ENCODE data around the gene PRICKLE1.

The PRICKLE1 gene

GRCh38 chr12:42446761-42447160 lies 142.8 kb downstream of the PRICKLE1 start:
- DNase-seq, result no peak

DNA sequence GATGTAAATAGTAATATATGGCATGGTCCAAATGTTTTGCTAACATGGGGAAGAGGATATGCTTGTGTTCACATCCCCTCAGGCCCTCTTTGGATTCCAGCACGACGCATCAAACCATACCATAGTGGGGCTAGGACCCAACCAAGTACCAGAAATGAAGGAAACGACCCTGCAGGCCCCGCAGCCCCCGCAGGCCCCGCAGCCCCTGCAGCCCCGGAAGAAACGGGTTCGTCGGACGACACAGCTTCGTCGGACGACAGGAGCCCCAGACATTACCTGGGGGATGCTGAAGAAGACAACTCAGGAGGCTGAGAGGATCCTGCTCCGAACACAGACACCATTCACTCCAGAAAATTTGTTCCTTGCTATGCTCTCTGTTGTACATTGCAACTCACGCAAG lies 143.7 kb downstream of the PRICKLE1 start:
- DNase-seq, result no peak

DNA sequence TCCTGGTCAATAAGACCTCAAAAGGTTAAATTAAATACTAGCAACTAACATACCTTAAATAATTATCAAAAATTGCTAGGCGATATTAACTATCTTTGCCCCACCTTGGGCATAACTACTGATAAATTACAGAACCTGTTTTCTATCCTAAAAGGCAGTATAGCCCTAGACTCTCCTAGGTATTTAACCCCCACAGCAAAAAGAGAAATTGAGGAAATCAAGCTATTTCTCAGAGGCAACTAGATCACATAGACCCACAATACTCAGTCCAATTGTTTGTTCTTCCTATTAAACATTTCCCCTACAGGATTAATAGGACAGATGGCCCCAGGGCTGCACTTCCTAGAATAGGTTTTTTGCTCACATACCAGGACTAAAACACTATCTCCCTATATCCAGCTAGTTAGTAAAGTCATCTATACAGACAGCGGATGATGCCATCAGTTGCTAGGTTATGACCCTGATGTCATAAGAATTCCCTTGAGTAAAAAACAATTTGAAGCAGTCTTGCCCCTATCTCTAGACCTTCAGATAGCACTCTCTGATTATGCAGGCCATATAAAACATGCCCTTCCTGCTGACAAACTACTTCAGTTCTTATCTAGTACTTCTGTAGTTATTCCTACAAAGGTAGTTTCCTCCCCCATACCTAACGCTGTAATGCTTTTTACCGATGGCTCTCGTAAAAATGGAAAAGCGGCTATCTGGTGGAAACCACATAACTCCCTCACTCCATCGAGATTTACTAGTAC lies 145.2 kb downstream of the PRICKLE1 start:
- DNase-seq, result no peak

GRCh38 chr12:42442888-42443287 lies 146.7 kb downstream of the PRICKLE1 start:
- DNase-seq, result no peak

- no peak for DNase-seq
Measured at GRCh38 chr12:42442311-42442759, 147.2 kb downstream of the PRICKLE1 start.

DNA sequence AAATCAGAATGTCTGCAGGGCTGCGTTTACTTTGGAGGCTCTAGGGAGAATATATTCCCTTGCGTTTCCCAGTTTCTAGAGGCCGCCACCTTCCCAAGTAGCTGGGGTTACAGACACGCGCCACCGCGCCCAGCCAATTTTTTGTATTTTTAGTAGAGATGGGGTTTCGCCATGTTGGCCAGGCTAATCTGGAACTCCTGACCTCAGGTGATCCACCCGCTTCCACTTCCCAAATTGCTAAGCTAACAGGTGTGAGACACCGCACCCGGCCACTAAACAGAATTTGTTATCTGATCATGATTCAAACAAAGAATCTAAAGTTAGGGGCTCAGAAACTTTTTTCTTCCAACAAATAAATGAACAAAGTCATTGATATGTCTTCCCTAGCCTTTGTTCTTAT lies 148.9 kb downstream of the PRICKLE1 start:
- no peak for DNase-seq

DNA sequence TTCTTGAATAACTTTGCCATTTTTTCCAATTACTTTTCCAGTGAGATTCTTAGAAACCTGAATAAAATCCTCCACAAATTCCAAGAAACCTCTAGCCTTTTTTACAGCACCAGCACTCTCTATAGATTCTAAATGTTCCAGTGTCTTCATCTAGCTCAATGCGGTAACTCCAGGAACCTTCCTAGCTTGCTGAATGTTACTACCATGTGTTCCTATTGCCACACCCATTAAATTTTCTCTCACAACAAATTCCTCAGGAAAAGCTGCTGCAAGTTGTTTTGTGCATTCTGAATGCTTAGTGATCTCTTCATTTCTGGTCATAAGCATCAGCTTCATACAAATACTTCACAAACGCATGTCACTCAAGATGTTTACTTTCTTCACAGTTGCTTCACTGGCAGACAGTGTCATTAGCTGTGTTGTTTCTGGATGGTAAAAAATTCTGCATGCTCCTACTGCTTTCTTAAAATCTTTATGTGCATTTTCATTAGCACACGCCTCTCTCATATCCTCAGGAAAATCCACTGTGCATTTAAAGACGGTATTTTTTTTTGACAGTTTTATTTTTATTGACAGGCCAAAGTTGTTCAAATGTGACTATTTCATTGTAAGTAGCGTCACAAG lies 156.9 kb downstream of the PRICKLE1 start:
- DNase-seq, result no peak

GRCh38 chr12:42428850-42429249 lies 160.7 kb downstream of the PRICKLE1 start:
- DNase-seq, result no peak

DNA sequence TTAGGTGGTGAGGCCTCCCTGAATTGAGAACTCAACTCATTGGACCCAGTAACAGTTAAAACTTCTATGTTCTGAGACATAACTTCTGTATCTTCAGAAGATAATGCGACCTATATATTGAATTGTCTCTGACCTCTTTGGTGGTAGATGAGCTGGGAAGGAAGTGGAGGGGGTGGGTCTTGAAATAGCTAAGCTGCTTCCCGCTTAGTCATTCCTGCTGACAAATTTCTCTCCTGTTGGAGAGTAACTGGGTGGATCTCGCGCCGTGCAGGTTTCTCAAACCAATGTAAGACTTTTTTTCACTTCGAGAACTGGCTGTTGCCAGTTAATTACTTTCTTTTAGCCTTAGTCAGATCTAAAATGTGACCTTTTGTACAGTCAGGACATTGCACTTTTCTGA lies 162.8 kb downstream of the PRICKLE1 start:
- no peak for DNase-seq

- DNase-seq, result no peak
Measured at GRCh38 chr12:42422785-42423184, 166.8 kb downstream of the PRICKLE1 start.

DNA sequence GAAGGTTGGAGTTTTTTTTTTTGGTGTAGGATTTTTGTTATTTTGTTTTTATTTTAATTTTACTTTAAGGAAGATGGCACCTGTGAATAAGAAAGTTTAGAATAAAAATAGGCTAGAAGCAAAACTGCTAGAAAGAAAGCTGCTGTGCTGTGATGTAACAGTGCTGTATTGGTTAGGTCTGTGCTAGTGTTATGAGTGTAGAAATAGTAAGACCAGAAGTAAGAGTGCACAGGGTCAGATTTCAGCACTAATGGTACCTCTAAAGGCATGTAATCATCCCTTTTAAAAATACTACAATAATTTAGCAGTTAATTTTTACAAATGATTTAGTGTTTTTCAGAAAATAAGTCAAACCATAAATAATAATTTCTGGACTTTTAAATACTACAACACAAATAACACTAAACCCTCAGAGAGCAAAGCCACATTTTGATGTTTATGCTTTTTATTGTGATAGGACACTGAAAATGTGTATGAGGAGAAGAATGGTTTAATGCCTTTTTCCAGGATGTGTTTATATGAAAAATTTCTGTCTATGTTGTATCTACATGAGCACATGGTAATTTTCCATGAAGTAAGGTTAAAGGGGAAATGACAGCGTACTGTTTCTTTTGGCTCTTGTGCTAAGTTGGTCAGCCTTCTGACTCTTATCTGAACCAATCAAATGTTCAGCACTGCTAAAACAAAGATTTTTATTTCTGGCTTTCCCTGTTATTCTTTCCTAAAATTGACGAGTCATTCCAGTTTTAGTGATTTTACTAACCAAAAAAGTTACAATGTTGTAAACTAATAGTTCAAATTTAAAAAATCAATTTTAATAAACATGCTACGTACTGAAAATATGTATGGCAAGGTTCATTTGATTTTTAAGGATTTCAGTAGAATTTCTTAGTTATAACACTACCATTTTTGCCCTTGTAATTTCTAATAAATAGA lies 167.4 kb downstream of the PRICKLE1 start:
- DNase-seq, result no peak

DNA sequence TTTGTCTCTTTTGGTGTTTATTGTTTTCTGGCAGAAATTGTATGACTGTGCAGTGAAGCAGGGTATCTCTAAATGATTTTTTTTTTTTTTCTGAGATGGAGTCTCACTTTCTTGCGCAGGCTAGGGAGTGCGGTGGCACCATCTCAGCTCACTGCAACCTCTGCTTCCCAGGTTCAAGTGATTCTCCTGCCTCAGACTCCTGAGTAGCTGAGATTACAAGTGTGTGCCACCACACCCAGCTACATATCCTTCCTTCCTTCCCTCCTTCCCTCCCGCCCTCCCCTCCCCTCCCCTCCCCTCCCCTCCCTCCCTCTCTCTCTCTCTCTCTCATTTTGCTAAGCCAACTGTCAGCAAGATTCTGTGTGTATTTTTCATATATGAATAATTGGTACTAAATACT lies 169.2 kb downstream of the PRICKLE1 start:
- no peak for DNase-seq

- DNase-seq, result no peak
Measured at GRCh38 chr12:42410340-42410739, 179.2 kb downstream of the PRICKLE1 start.

GRCh38 chr12:42409471-42409870 lies 180.1 kb downstream of the PRICKLE1 start:
- no peak for DNase-seq

DNA sequence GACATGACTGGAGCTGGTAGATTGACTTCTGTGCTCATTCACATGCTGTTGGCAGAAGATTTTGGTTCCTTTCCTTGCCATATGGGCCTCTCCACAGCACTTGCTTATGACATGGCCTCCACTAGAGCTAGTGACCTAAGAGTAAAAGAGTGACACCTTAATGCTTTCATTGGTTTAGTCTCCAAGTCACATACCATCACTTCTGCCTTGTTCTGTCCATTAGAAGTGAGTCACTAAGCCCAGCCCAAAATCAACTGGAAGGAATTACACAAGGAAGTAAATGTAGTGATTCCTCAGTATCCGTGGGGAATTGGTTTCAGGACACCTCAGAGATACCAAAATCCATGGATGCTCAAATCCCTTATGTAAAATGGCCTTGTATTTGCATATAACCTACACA lies 182.2 kb downstream of the PRICKLE1 start:
- DNase-seq, result no peak

Data from central memory CD4-positive, alpha-beta T cell (primary cell).